Testis (tissue), 3 donors: ENCODE results near the gene ZMAT2. TPM values are rescaled to one million over a fixed set of nuclear protein-coding genes. Genes with fewer than 3 reads are reported as not detected.
"Not testable (repeated sequence)": the region's sequence is repeated elsewhere in the genome, so short reads cannot be mapped to it uniquely, and the experiment has no call there.

Source experiments
- DNase-seq: peaks from one replicate; pipeline ENCODE4 v3.0.0-alpha.2; 2019
- H3K27ac ChIP-seq, 2 donors: fragments of 200-600 bp; sonication (generic); one replicate each; pipeline ENCODE4 v1.5.1; 2019
- H3K27me3 ChIP-seq: fragments of 200-600 bp; sonication (generic); one replicate; pipeline ENCODE4 v1.5.1; 2019
- H3K36me3 ChIP-seq: fragments of 200-600 bp; sonication (generic); one replicate; pipeline ENCODE4 v1.5.1; 2017; ENCODE audit warnings: low read depth; ENCODE audit errors: missing control alignments
- H3K4me1 ChIP-seq: fragments of 200-600 bp; sonication (generic); one replicate; pipeline ENCODE4 v1.5.1; 2019
- H3K4me3 ChIP-seq, 2 donors: fragments of 200-600 bp; sonication (generic); one replicate each; pipeline ENCODE4 v1.5.1; 2017 to 2019
- H3K9me3 ChIP-seq: fragments of 200-600 bp; sonication (generic); one replicate; pipeline ENCODE4 v1.5.1; 2017
- POLR2A ChIP-seq: fragments of 450-650 bp; IDR thresholded peaks from one replicate; pipeline ENCODE4 v1.6.1; 2017; ENCODE audit warnings: antibody characterized with exemption, mild to moderate bottlenecking, moderate library complexity
- WGBS, 2 donors: methylation state at CpG; one replicate each; pipeline ENCODE4 v1.1.5; 2018; 5-methylcytosine and 5-hydroxymethylcytosine counted together
- intact Hi-C: fragments of 100-400 bp; cut with DNase I; formaldehyde crosslinking; loops from one replicate; pipeline ENCODE4 v1.15.1; 2023; ENCODE audit warnings: low total_unique reads
- polyA plus RNA-seq: library from polyadenylated mRNA; stranded (reverse); fragments of 350-450 nt; fragmentation: Illumina TruSeq; extraction: RNeasy Lipid Tissue Mini Kit (QIAGEN cat#74804); gene quantifications from one replicate; pipeline ENCODE4 v1.2.3, GENCODE V29; 2014; ENCODE audit warnings: low read depth, low replicate concordance; ENCODE audit not compliant: insufficient read depth
- total RNA-seq, 2 donors: library from RNA; depleted of rRNA; stranded (reverse); fragments of >200 nt; gene quantifications; one replicate each; pipeline ENCODE4 v1.2.3, GENCODE V29; 2016
- TF ChIP-seq, protein P1 (sequence below), 3 experiments: fragments of 450-650 bp in 2 of 3; fragments of 200-600 bp in 1 of 3; sonication (generic) in 1 of 3; IDR thresholded peaks; one replicate each; pipeline ENCODE4 v1.5.1; 2016 to 2019; ENCODE audit warnings: antibody characterized with exemption in 3 of 3, mild to moderate bottlenecking in 2 of 3, moderate library complexity in 1 of 3

The ZMAT2 gene
- total and polyA plus RNA-seq, 3 donors from 2014 or later = 28.5 to 50.5 (median 30.2) TPM

GRCh38 chr5:140710899-140711552 lies 10.8 kb downstream of the ZMAT2 start:
- WGBS, 2 donors = 2% methylated on average over 26 to 27 of the region's 27 CpGs
- Histone ChIP-seq H3K27ac (peak overlapping the region; percentile 66 to 81), H3K9me3 (no peaks in the 10 kb centered on the region), H3K4me3 (peak overlapping the region; percentile 54 to 64), H3K36me3 (no peaks in the 10 kb centered on the region), H3K4me1 (no peaks in the 10 kb centered on the region), H3K27me3 (no peaks in the 10 kb centered on the region)
- TF ChIP-seq POLR2A = no peak
- TF ChIP-seq, protein P1, sequence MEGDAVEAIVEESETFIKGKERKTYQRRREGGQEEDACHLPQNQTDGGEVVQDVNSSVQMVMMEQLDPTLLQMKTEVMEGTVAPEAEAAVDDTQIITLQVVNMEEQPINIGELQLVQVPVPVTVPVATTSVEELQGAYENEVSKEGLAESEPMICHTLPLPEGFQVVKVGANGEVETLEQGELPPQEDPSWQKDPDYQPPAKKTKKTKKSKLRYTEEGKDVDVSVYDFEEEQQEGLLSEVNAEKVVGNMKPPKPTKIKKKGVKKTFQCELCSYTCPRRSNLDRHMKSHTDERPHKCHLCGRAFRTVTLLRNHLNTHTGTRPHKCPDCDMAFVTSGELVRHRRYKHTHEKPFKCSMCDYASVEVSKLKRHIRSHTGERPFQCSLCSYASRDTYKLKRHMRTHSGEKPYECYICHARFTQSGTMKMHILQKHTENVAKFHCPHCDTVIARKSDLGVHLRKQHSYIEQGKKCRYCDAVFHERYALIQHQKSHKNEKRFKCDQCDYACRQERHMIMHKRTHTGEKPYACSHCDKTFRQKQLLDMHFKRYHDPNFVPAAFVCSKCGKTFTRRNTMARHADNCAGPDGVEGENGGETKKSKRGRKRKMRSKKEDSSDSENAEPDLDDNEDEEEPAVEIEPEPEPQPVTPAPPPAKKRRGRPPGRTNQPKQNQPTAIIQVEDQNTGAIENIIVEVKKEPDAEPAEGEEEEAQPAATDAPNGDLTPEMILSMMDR (IDR thresholded peaks at IDR 0.05) = no peak
- peak; percentile 92 for DNase-seq
- intact Hi-C loops = loop anchor here (10.0 kb wide), 1 partner anchor 336 kb away; no protein-coding TSS in a partner anchor

DNA sequence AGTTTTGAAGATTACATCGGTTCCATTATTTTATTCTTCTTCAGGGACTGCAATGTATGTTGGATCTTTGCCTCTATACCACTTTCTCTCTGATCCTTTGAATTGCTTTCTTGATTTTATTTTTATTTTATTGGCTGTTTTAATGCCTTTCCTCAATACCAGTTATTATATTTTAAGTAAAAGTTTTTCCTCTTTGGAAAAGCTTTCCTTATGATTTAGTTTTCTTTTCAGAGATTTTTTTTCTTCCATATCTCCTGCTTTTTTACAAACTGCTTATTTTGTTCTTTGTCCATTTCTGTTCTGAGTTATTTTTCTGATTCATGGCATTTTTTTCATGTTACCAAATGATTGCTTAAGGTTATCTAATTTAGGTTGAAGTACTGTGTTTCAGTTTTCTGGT lies 11.5 kb downstream of the ZMAT2 start:
- Histone ChIP-seq H3K27ac (no peak overlapping the region), H3K36me3 (no peaks in the 10 kb centered on the region), H3K27me3 (no peaks in the 10 kb centered on the region), H3K4me3 (no peak overlapping the region), H3K4me1 (no peaks in the 10 kb centered on the region), H3K9me3 (no peaks in the 10 kb centered on the region)
- TF ChIP-seq POLR2A = no peak
- TF ChIP-seq, protein P1 (IDR thresholded peaks at IDR 0.05) = no peak
- intact Hi-C loops = loop anchor here (10.0 kb wide), 1 partner anchor 337 kb away; no protein-coding TSS in a partner anchor
- DNase-seq = no peak
- 67 to 70% methylated on average over 1 of the region's 1 CpG for WGBS, 2 donors

DNA sequence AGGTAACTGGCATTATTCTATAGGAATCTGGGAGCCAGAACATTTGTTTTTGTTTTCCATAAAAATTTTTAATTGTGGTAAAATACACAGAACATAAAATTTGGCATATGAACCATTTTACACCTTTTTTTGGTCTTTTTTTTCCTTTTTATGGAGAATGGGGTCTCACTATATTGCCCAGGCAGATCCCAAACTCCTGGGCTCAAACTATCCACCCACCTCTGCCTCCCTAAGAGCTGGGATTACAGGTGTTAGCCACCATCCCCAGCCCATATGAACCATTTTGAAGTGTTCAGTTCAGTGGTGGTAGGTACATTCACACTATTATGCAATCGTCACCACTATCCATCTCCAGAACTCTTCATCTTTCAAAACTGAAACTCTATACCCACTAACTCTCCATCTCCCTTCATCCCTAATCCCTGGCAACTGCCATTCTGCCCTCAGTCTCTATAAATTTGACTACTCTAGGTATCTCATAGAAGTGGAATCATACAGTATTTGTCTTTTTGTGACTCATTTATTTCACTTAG lies 13.4 kb downstream of the ZMAT2 start:
- no peak for DNase-seq
- Histone ChIP-seq H3K9me3 (no peaks in the 10 kb centered on the region), H3K36me3 (no peaks in the 10 kb centered on the region), H3K4me1 (no peaks in the 10 kb centered on the region), H3K4me3 (no peak overlapping the region), H3K27me3 (no peaks in the 10 kb centered on the region), H3K27ac (no peak overlapping the region)
- TF ChIP-seq, protein P1 (IDR thresholded peaks at IDR 0.05) = no peak
- no peak for TF ChIP-seq POLR2A
- WGBS, 2 donors = 88 to 90% methylated on average over 1 of the region's 1 CpG
- intact Hi-C loops = loop anchor here (10.0 kb wide), 1 partner anchor 339 kb away; no protein-coding TSS in a partner anchor

- not testable (repeated sequence) for H3K27ac ChIP-seq, DNase-seq, H3K4me3 ChIP-seq, H3K36me3 ChIP-seq, H3K27me3 ChIP-seq, H3K9me3 ChIP-seq, H3K4me1 ChIP-seq
- intact Hi-C loops = loop anchor here (10.0 kb wide), 1 partner anchor 341 kb away; no protein-coding TSS in a partner anchor
- WGBS, 2 donors = 90 to 91% methylated on average over 2 of the region's 2 CpGs
Measured at GRCh38 chr5:140716238-140716637, 16.0 kb downstream of the ZMAT2 start.

- peak overlapping the region in 1 of 2 donors; percentile 4 for H3K4me3 ChIP-seq
- no peaks in the 10 kb centered on the region for H3K27me3 ChIP-seq
- no peak for DNase-seq
- TF ChIP-seq POLR2A = no peak
- TF ChIP-seq, protein P1 (IDR thresholded peaks at IDR 0.05) = no peak
- no peaks in the 10 kb centered on the region for H3K36me3 ChIP-seq
- no peak overlapping the region for H3K27ac ChIP-seq
- intact Hi-C loops = loop anchor here (10.0 kb wide), 1 partner anchor 343 kb away; no protein-coding TSS in a partner anchor
- no peaks in the 10 kb centered on the region for H3K9me3 ChIP-seq
- 64 to 74% methylated on average over 7 of the region's 7 CpGs for WGBS, 2 donors
- H3K4me1 ChIP-seq = no peaks in the 10 kb centered on the region
Measured at GRCh38 chr5:140718266-140718592, 18.0 kb downstream of the ZMAT2 start.

DNA sequence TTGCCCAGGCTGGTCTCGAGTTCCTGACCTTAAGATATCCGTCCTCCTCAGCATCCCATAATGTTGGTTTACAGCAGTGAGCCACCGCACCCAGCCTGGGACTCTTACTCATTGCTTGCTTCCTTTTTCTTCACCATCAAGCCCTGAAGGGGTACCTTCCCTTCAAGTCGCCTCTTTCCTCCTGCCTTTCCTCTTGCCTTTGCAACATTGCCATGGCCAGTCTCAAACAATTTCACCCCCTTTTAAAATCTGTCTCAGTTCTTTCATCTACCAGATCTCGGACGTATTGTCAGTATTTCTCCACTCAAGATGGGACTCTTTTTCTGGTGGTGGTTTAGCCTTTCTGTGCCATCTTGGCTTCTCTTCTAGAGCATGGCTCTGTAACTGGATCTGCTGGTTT lies 20.5 kb downstream of the ZMAT2 start:
- H3K4me3 ChIP-seq, H3K4me1 ChIP-seq, H3K27ac ChIP-seq, H3K36me3 ChIP-seq, DNase-seq, H3K9me3 ChIP-seq, intact Hi-C loops, H3K27me3 ChIP-seq: not testable (repeated sequence)
- 35 to 46% methylated on average over 6 of the region's 6 CpGs for WGBS, 2 donors

DNA sequence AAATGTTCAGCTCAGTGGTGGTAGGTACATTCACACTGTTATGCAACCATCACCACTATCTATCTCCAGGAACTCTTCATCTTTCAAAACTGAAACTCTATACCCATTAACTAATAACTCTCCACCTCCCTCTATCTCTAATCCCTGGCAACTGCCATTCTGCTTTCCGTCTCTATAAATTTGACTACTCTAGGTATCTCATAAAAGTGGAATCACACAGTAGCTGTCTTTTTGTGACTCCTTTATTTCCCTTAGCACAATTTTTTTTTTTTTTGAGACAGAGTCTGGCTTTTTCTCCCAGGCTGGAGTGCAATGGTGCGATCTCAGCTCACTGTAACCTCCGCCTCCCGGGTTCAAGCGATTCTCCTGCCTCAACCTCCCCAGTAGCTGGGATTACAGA lies 21.1 kb downstream of the ZMAT2 start:
- DNase-seq, intact Hi-C loops, H3K9me3 ChIP-seq, H3K27ac ChIP-seq, H3K4me3 ChIP-seq, H3K4me1 ChIP-seq, H3K27me3 ChIP-seq, H3K36me3 ChIP-seq: not testable (repeated sequence)
- 58 to 72% methylated on average over 5 of the region's 5 CpGs for WGBS, 2 donors
